GM21529 (cell line): ENCODE measurements around the gene SPINK4.
A peak's percentile ranks its signal among the peaks of the same experiment; 100 is the strongest.

Source experiments
- ATAC-seq: cut with Tn5 transposase; IDR thresholded peaks from one replicate; pipeline ENCODE4 v1.9.1; 2021; ENCODE audit not compliant: unreplicated experiment

SPINK4 gene

GRCh38 chr9:33290247-33291030 is 50.5 kb downstream of the SPINK4 start, which contains the start of gene NFX1:
NFX1 (plus strand) TSS chr9:33290516; CDS start chr9:33290573, 57 bp downstream.
- ATAC-seq = peak; percentile 82

GRCh38 chr9:33291031-33291397 is 51.0 kb downstream of the SPINK4 start:
- no peak for ATAC-seq

- no peak for ATAC-seq
Observed at GRCh38 chr9:33291901-33292300, 51.9 kb downstream of the SPINK4 start.

GRCh38 chr9:33293782-33294181 is 53.8 kb downstream of the SPINK4 start:
- no peak for ATAC-seq

- ATAC-seq = no peak
Observed at GRCh38 chr9:33294670-33295432, 54.9 kb downstream of the SPINK4 start.

- peak; percentile 42 for ATAC-seq
Observed at GRCh38 chr9:33295571-33295970, 55.6 kb downstream of the SPINK4 start.

- peak; percentile 91 for ATAC-seq
Observed at GRCh38 chr9:33297432-33297831, 57.5 kb downstream of the SPINK4 start.
